Fibroblast of skin of right quadriceps (primary cell): ENCODE results near the gene PHACTR1.
A peak's percentile ranks its signal among the peaks of the same experiment; 100 is the strongest.
"Not testable (repeated sequence)": the region's sequence is repeated elsewhere in the genome, so short reads cannot be mapped to it uniquely, and the experiment has no call there.

Experiments
- DNase-seq: peaks from one replicate; pipeline ENCODE4 v3.0.0-alpha.2; 2013

Gene PHACTR1

GRCh38 chr6:13299403-13299821 is 582.8 kb downstream of the PHACTR1 start:
- no peak for DNase-seq

- no peak for DNase-seq
These were observed 583.4 kb downstream of the PHACTR1 start for GRCh38 chr6:13299918-13300317.

- no peak for DNase-seq
These were observed 584.4 kb downstream of the PHACTR1 start for GRCh38 chr6:13300643-13301590.

- no peak for DNase-seq
These were observed 585.7 kb downstream of the PHACTR1 start for GRCh38 chr6:13302291-13302690.

- DNase-seq, result peak; percentile 99
These were observed 586.4 kb downstream of the PHACTR1 start for GRCh38 chr6:13302751-13303667.

- DNase-seq, result peak; percentile 74
These were observed 587.1 kb downstream of the PHACTR1 start for GRCh38 chr6:13303668-13304017.

GRCh38 chr6:13304101-13304500 is 587.5 kb downstream of the PHACTR1 start:
- no peak for DNase-seq

- DNase-seq, result peak; percentile 16
These were observed 588.2 kb downstream of the PHACTR1 start for GRCh38 chr6:13304580-13305260.

GRCh38 chr6:13305288-13305687 is 588.7 kb downstream of the PHACTR1 start:
- no peak for DNase-seq

- no peak for DNase-seq
These were observed 589.2 kb downstream of the PHACTR1 start for GRCh38 chr6:13305791-13306190.

- peak; percentile 49 for DNase-seq
These were observed 591.0 kb downstream of the PHACTR1 start for GRCh38 chr6:13307508-13307995.

- DNase-seq, result no peak
These were observed 591.8 kb downstream of the PHACTR1 start for GRCh38 chr6:13308332-13308731.

- DNase-seq, result no peak
These were observed 594.6 kb downstream of the PHACTR1 start for GRCh38 chr6:13311155-13311554.

- no peak for DNase-seq
These were observed 598.2 kb downstream of the PHACTR1 start for GRCh38 chr6:13314806-13315205.

GRCh38 chr6:13315896-13316295 is 599.3 kb downstream of the PHACTR1 start:
- no peak for DNase-seq

GRCh38 chr6:13318821-13319220 is 602.3 kb downstream of the PHACTR1 start:
- no peak for DNase-seq

GRCh38 chr6:13319891-13320564 is 603.5 kb downstream of the PHACTR1 start:
- DNase-seq, result no peak

GRCh38 chr6:13326031-13326586 is 609.5 kb downstream of the PHACTR1 start:
- DNase-seq, result not testable (repeated sequence)

GRCh38 chr6:13327691-13328075 is 611.1 kb downstream of the PHACTR1 start:
- no peak for DNase-seq

GRCh38 chr6:13328076-13328874 is 611.7 kb downstream of the PHACTR1 start, which contains the start of gene TBC1D7:
Gene TBC1D7, minus strand, starts transcription at chr6:13328537. Its CDS starts 1,639 bp downstream, at chr6:13326898.
- peak; percentile 90 for DNase-seq

GRCh38 chr6:13328875-13329183 is 612.3 kb downstream of the PHACTR1 start:
- DNase-seq, result no peak
